ENCODE measurements around the gene TMTC1.

- TF ChIP-seq CTCF (conservative IDR thresholded peaks at IDR 0.05 in 1 of 2, IDR thresholded peaks at IDR 0.05 in 1 of 2; ENCODE audit: low read depth in 1 of 2, low read length in 2 of 2) (no peak), EZH2 (IDR thresholded peaks at IDR 0.05; ENCODE audit: low read length, missing control alignments) (no peak)
These were observed 166.9 kb downstream of the TMTC1 start for GRCh38 chr12:29616664-29617406.
